ENCODE measurements around the gene ST6GAL1.

GRCh38 chr3:187014417-187014864, 84.1 kb downstream of the ST6GAL1 start:
- TF ChIP-seq EP300 (IDR thresholded peaks at IDR 0.05) (no peak), POLR2A (IDR thresholded peaks at IDR 0.05) (no peak)
- TF ChIP-seq, protein P1, sequence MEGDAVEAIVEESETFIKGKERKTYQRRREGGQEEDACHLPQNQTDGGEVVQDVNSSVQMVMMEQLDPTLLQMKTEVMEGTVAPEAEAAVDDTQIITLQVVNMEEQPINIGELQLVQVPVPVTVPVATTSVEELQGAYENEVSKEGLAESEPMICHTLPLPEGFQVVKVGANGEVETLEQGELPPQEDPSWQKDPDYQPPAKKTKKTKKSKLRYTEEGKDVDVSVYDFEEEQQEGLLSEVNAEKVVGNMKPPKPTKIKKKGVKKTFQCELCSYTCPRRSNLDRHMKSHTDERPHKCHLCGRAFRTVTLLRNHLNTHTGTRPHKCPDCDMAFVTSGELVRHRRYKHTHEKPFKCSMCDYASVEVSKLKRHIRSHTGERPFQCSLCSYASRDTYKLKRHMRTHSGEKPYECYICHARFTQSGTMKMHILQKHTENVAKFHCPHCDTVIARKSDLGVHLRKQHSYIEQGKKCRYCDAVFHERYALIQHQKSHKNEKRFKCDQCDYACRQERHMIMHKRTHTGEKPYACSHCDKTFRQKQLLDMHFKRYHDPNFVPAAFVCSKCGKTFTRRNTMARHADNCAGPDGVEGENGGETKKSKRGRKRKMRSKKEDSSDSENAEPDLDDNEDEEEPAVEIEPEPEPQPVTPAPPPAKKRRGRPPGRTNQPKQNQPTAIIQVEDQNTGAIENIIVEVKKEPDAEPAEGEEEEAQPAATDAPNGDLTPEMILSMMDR (IDR thresholded peaks at IDR 0.05): no peak

Data from upper lobe of left lung (tissue), 4 donors.